GM18511 (cell line): Measurements from ENCODE around the gene ASCL5.

Experiments used
- ATAC-seq: cut with Tn5 transposase; IDR thresholded peaks from one replicate; pipeline ENCODE4 v1.9.1; 2021; ENCODE audit warnings: mild to moderate bottlenecking, moderate library complexity; ENCODE audit not compliant: unreplicated experiment

Gene ASCL5

GRCh38 chr1:201111156-201111555 is 15.8 kb downstream of the ASCL5 start:
- ATAC-seq, result no peak

- no peak for ATAC-seq
Measured at GRCh38 chr1:201110616-201111015, 16.4 kb downstream of the ASCL5 start.

- no peak for ATAC-seq
Measured at GRCh38 chr1:201110138-201110537, 16.8 kb downstream of the ASCL5 start.

- no peak for ATAC-seq
Measured at GRCh38 chr1:201109651-201110050, 17.3 kb downstream of the ASCL5 start.

GRCh38 chr1:201108614-201109013 is 18.4 kb downstream of the ASCL5 start:
- ATAC-seq, result no peak

GRCh38 chr1:201105688-201106087 is 21.3 kb downstream of the ASCL5 start:
- no peak for ATAC-seq

GRCh38 chr1:201104141-201104540 is 22.8 kb downstream of the ASCL5 start:
- no peak for ATAC-seq

DNA sequence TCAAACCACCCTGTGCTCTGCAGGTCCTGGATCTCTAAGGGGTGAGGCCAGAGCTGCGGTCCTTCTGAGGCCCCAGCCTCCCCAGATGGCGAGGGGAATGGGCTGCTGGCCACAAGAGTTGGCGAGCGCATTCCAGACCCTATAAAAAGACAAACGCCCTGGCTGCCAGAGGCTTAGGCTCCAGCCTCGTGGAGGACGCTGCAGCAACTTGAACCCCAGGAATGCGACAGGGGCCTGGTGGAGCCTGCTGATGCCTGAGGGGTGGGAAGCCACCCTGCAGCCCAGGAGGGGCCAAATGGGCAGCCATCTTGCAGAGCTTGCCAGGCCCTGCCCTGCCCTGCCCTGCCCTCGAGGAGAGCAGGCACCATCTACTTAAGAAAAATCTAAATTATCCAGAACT is 23.3 kb downstream of the ASCL5 start:
- no peak for ATAC-seq

GRCh38 chr1:201100169-201100930 is 26.6 kb downstream of the ASCL5 start:
- no peak for ATAC-seq

- ATAC-seq, result no peak
Measured at GRCh38 chr1:201098992-201099677, 27.8 kb downstream of the ASCL5 start.

- ATAC-seq, result no peak
Measured at GRCh38 chr1:201096977-201097856, 29.8 kb downstream of the ASCL5 start.

DNA sequence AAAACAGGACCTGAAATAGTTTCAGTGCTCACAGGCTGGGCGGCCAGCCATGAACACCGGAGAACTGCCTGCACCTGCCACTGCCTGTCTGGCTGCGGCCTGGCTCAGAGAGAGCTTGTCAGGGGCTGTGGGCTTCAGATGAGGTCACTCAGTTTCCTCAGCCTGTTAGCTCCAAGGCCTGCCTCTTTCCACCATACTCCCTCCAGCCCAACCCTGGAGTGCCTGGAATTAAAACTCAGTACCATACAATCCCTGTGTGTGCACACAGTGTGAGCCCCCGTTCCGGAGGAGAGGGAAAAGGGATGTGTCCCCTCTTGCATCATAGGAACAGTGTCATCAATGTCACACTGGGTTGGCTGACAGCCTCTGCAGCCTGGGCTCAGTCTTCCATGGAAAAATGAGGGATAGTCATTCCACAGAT is 30.9 kb downstream of the ASCL5 start:
- peak; percentile 72 for ATAC-seq

DNA sequence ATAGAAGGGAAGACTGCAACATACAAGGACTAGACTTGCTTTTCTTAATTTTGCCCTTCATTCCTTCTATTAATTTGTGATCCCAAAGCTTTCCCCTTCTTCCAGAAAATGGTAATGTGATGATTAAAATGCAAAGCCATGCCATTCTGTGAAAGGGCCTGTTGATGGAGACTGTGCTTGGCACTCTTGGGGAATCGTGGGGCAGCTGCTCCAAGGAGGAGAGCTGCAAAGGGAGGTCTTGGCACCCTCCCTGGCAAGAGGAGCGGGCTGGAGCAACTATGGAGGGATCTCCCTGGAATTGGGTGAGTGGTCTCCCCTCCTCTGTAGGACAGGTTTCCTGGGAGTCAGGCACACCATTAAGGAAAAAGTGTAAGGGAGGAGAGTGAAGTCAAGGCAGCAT is 31.4 kb downstream of the ASCL5 start:
- ATAC-seq, result no peak

DNA sequence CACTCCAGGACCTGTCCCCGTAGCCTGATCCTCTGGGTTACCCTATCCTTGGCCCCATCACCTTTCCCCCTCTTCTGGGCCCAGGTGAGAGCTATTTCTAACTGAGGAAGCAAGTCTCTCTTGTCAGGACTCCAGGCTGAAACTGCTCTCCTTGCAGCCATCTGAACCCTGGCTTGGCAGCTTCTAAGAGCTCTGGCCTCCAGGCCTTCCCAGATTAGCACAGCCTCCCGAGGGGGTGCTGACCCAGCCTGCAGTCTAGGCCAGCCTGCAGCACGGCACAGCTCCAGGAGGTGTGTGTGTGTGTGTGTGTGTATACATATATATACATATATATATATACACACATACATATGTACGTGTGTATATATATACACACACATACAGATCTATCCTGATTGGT is 32.2 kb downstream of the ASCL5 start:
- ATAC-seq, result no peak

DNA sequence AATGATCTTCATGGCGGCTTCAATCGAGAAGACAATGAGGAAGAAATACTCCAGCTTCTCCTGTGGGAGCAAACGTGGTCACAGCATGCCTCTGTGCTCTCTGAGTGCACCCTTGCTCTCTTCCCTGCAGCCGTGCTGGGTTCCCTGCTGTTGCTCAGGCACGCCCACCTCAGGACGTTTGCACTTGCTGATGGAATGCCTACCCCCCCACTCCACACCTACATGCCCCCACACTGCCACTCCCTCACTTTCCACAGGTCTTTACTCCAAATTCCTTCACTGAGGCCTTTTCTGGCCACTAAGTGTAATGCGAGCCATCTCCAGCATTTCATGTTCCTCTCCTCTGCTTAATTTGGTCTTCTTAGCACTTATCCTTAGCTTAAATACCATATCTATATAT is 33.0 kb downstream of the ASCL5 start:
- no peak for ATAC-seq

GRCh38 chr1:201093561-201093960 is 33.4 kb downstream of the ASCL5 start:
- ATAC-seq, result no peak

GRCh38 chr1:201092738-201093137 is 34.2 kb downstream of the ASCL5 start:
- ATAC-seq, result no peak

DNA sequence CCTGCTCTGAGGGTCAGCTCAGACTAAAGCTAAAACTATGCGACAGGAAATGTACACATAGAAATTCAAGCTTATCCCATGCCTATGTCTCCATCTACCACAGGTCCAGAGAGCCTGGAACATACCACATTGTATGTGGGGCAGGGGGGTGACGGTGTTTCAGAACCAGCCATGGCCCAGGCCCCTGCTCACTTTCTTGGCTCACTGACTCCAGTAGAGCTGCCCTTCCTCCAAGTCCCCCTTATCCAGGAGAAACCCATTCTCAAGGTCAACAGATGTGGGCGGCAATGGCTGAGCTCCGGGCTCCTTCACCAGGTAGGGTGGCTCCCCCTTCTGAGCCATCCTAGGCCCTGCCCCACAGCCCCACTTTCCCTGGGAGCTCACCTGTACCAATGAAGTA is 35.7 kb downstream of the ASCL5 start:
- no peak for ATAC-seq

DNA sequence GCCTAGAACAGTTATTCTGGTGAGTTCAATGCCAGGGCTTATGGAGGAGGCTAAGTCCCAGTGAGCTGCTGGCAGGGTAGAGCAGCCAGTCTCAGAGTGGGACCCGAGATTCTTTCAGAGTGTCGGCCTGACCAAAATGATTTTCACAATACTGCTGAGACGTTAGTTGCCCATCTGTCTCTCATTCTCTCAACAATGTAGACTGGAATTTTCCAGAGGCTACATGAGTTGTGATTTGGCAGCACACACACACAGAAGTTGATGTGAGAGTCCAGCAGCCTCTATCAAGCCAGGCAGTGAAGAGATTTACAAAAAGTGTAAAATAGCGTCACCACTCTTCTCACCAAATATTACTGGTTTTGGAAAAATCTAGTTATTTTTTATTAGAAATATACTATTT is 36.4 kb downstream of the ASCL5 start:
- ATAC-seq, result no peak

DNA sequence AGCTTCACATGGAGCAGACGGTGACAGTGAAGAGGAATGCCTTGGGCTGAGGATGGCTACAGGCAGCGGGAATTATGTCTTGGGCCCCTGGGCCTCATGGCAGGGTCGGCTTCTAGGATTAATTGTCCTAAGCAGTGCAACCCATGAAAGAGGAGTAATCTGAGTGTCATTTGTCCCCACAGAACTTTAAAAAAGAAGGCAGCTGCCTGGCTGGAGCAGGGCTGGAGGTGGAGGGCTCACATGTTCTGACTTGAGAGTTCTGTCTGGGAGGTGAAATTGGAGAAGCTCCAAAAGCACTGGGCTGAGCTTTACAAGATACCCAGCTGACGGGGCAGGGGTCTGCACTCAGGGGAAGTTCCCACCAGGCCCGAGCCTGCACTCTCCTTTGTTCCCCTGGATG is 37.4 kb downstream of the ASCL5 start:
- no peak for ATAC-seq

GRCh38 chr1:201088901-201089525 is 38.0 kb downstream of the ASCL5 start:
- ATAC-seq, result no peak
